ENCODE measurements around the gene ST7.
"Not testable (repeated sequence)": the region's sequence is repeated elsewhere in the genome, so short reads cannot be mapped to it uniquely, and the experiment has no call there.

ST7 gene

GRCh38 chr7:116953372-116953905 is at the start of gene ST7:
Gene ST7 (plus strand): TSS chr7:116953501. CDS start chr7:116953541, 40 bp downstream.
- DNase-seq: peak; percentile 68 to 70

- no peak for DNase-seq
Observed at GRCh38 chr7:116906391-116906790, 46.9 kb upstream of the ST7 start.

- DNase-seq: no peak
Observed at GRCh38 chr7:116910383-116910782, 42.9 kb upstream of the ST7 start.

- no peak for DNase-seq
Observed at GRCh38 chr7:116911801-116912200, 41.5 kb upstream of the ST7 start.

- DNase-seq: no peak
Observed at GRCh38 chr7:116912269-116912909, 40.9 kb upstream of the ST7 start.

- DNase-seq: no peak
Observed at GRCh38 chr7:116918704-116919103, 34.6 kb upstream of the ST7 start.

- DNase-seq: no peak
Observed at GRCh38 chr7:116920359-116920758, 32.9 kb upstream of the ST7 start.

- no peak for DNase-seq
Observed at GRCh38 chr7:116922545-116922944, 30.8 kb upstream of the ST7 start.

- no peak for DNase-seq
Observed at GRCh38 chr7:116924741-116925140, 28.6 kb upstream of the ST7 start.

GRCh38 chr7:116929021-116929420 is 24.3 kb upstream of the ST7 start:
- DNase-seq: no peak

- peak; percentile 80 to 84 for DNase-seq
Observed at GRCh38 chr7:116929914-116930913, 23.1 kb upstream of the ST7 start.

- DNase-seq: no peak
Observed at GRCh38 chr7:116932566-116932965, 20.7 kb upstream of the ST7 start.

GRCh38 chr7:116933465-116933864 is 19.8 kb upstream of the ST7 start:
- no peak for DNase-seq

GRCh38 chr7:116934580-116934979 is 18.7 kb upstream of the ST7 start:
- DNase-seq: no peak

- DNase-seq: not testable (repeated sequence)
Observed at GRCh38 chr7:116936844-116937243, 16.5 kb upstream of the ST7 start.

- no peak for DNase-seq
Observed at GRCh38 chr7:116938678-116939077, 14.6 kb upstream of the ST7 start.

- no peak for DNase-seq
Observed at GRCh38 chr7:116940689-116941370, 12.5 kb upstream of the ST7 start.

- DNase-seq: no peak
Observed at GRCh38 chr7:116942504-116942903, 10.8 kb upstream of the ST7 start.

- DNase-seq: no peak
Observed at GRCh38 chr7:116948934-116949333, 4.4 kb upstream of the ST7 start.

GRCh38 chr7:116949941-116950801 is 3.1 kb upstream of the ST7 start:
- DNase-seq: no peak

- DNase-seq: no peak
Observed at GRCh38 chr7:116950889-116951351, 2.4 kb upstream of the ST7 start.
